ENCODE results near the gene COPG1. TPM values are rescaled to one million over a fixed set of nuclear protein-coding genes. Genes with fewer than 3 reads are reported as not detected.

Gene COPG1
- total and polyA plus RNA-seq, 4 donors, result 49.8 to 177 (median 87.0) TPM

GRCh38 chr3:129257609-129258008 is 8.2 kb downstream of the COPG1 start:
- no peak overlapping the region for H3K9ac ChIP-seq (ENCODE audit: low read depth in 1 of 2, low read length in 2 of 2)
- TF ChIP-seq REST (IDR thresholded peaks at IDR 0.05), result no peak
- no peak for TF ChIP-seq ZBTB33 (IDR thresholded peaks at IDR 0.05)
- TF ChIP-seq FOXA2 (IDR thresholded peaks at IDR 0.05), result no peak
- no peak for TF ChIP-seq TAF1 (conservative IDR thresholded peaks at IDR 0.05)
- no peak for TF ChIP-seq JUND (IDR thresholded peaks at IDR 0.05)
- peak; percentile 8 to 31 for TF ChIP-seq RAD21 (IDR thresholded peaks at IDR 0.05)
- peak; percentile 35 to 68 for TF ChIP-seq HNF4A (conservative IDR thresholded peaks at IDR 0.05)
- peak; percentile 76 for TF ChIP-seq YY1 (IDR thresholded peaks at IDR 0.05)
- TF ChIP-seq HNF4G (IDR thresholded peaks at IDR 0.05), result no peak
- peak; percentile 30 for TF ChIP-seq SP1 (IDR thresholded peaks at IDR 0.05)
- TF ChIP-seq MAX (IDR thresholded peaks at IDR 0.05), result peak; percentile 88
- peak in 1 of 2 donors; percentile 61 for TF ChIP-seq GABPA (IDR thresholded peaks at IDR 0.05 in 1 of 2, conservative IDR thresholded peaks at IDR 0.05 in 1 of 2)
- TF ChIP-seq FOXA1 (IDR thresholded peaks at IDR 0.05), result no peak
- peak; percentile 56 to 79 for TF ChIP-seq RXRA (IDR thresholded peaks at IDR 0.05)
- no peak for TF ChIP-seq CTCF (IDR thresholded peaks at IDR 0.05; ENCODE audit: low read depth, low read length, missing input control)
- no peak for TF ChIP-seq EGR1 (IDR thresholded peaks at IDR 0.05; ENCODE audit: low read depth in 2 of 2)
- no peaks in the 10 kb centered on the region for H3K9me3 ChIP-seq (ENCODE audit: control insufficient read depth in 4 of 4, low read length in 3 of 4)
- peak overlapping the region; percentile 65 to 90 for H3K27ac ChIP-seq (ENCODE audit: low read depth in 1 of 2, low read length in 2 of 2)
- DNase-seq (ENCODE audit: low spot score), result no peak
- H3K4me3 ChIP-seq (ENCODE audit: low read depth in 1 of 3, low read length in 3 of 3), result no peak overlapping the region
- 50% methylated on average over 11 of the region's 11 CpGs for WGBS
- no peaks in the 10 kb centered on the region for H3K27me3 ChIP-seq (ENCODE audit: control insufficient read depth in 4 of 4, insufficient read depth in 4 of 4, low read length in 3 of 4)
- peaks cover 24 to 84% (median 72%) of the 10 kb centered on the region in 4 donors for H3K36me3 ChIP-seq (ENCODE audit: control insufficient read depth in 4 of 4, insufficient read depth in 3 of 4, low read depth in 1 of 4, low read length in 3 of 4)
- peaks cover 6 to 32% (median 28%) of the 10 kb centered on the region in 4 donors for H3K4me1 ChIP-seq (ENCODE audit: control insufficient read depth in 4 of 4, insufficient read depth in 4 of 4, low read length in 3 of 4)
